H1 (cell line): Measurements from ENCODE around the gene FSIP1.

Experiments used
- BRCA1 ChIP-seq: IDR thresholded peaks from 2 replicates; pipeline ENCODE4 v1.6.1; 2012; ENCODE audit warnings: low read depth, low read length, improper control_type of control experiment
- CEBPB ChIP-seq: IDR thresholded peaks from 2 replicates; pipeline ENCODE4 v1.6.1; 2012; ENCODE audit warnings: low read depth, low read length
- CREB1 ChIP-seq: IDR thresholded peaks from 2 replicates; pipeline ENCODE4 v1.6.1; 2012; ENCODE audit warnings: inconsistent platforms
- CTBP2 ChIP-seq: IDR thresholded peaks from 2 replicates; pipeline ENCODE4 v1.7.0; 2011; ENCODE audit warnings: borderline replicate concordance, mild to moderate bottlenecking, moderate library complexity, mixed read lengths, low read length; ENCODE audit not compliant: insufficient read depth, insufficient read length
- CTCF ChIP-seq, 3 experiments: IDR thresholded peaks; 1 replicate in 2 of 3; 2 replicates in 1 of 3; pipeline versions ENCODE4 v1.5.1 to v1.6.1; 2011; ENCODE audit warnings: low read length in 3 of 3, mild to moderate bottlenecking in 3 of 3, inconsistent platforms in 2 of 3, low read depth in 1 of 3, moderate library complexity in 1 of 3; ENCODE audit not compliant: insufficient read depth in 1 of 3; ENCODE audit errors: control extremely low read depth in 1 of 3
- EZH2 ChIP-seq: fragments of 200-600 bp; sonication (generic); IDR thresholded peaks from 2 replicates; pipeline ENCODE4 v1.7.1; 2012; ENCODE audit warnings: low read depth, mild to moderate bottlenecking, moderate library complexity, low read length, inconsistent platforms; ENCODE audit not compliant: severe bottlenecking
- NANOG ChIP-seq: IDR thresholded peaks from 2 replicates; pipeline ENCODE4 v1.6.1; 2011; ENCODE audit warnings: low read length, low read depth, mild to moderate bottlenecking, inconsistent platforms; ENCODE audit not compliant: insufficient read depth, poor library complexity, severe bottlenecking
- POLR2AphosphoS5 ChIP-seq: IDR thresholded peaks from 2 replicates; pipeline ENCODE4 v1.6.1; 2011; ENCODE audit warnings: low read depth, low read length
- RAD21 ChIP-seq, 2 experiments: IDR thresholded peaks in 1 of 2; conservative IDR thresholded peaks in 1 of 2; 2 replicates each; pipeline ENCODE4 v1.6.1; 2011; ENCODE audit warnings: low read depth in 2 of 2, low read length in 2 of 2, improper control_type of control experiment in 1 of 2, inconsistent platforms in 1 of 2, mild to moderate bottlenecking in 1 of 2, moderate library complexity in 1 of 2
- RBBP5 ChIP-seq: IDR thresholded peaks from 2 replicates; pipeline ENCODE4 v1.7.1; 2012; ENCODE audit warnings: low read depth, mild to moderate bottlenecking, inconsistent platforms, low read length, moderate library complexity, borderline replicate concordance
- RFX5 ChIP-seq: IDR thresholded peaks from 2 replicates; pipeline ENCODE4 v1.6.1; 2011; ENCODE audit warnings: low read depth, low read length, improper control_type of control experiment, borderline replicate concordance
- SIRT6 ChIP-seq: IDR thresholded peaks from one replicate; pipeline ENCODE4 v1.7.1; 2012; ENCODE audit warnings: low read length, inconsistent platforms
- SRF ChIP-seq: IDR thresholded peaks from 2 replicates; pipeline ENCODE4 v1.6.1; 2011; ENCODE audit warnings: mild to moderate bottlenecking, low read depth, low read length, moderate library complexity
- ZNF274 ChIP-seq: IDR thresholded peaks from 2 replicates; pipeline ENCODE4 v1.7.0; 2012; ENCODE audit warnings: low read length, borderline replicate concordance; ENCODE audit errors: extremely low read depth

DNA sequence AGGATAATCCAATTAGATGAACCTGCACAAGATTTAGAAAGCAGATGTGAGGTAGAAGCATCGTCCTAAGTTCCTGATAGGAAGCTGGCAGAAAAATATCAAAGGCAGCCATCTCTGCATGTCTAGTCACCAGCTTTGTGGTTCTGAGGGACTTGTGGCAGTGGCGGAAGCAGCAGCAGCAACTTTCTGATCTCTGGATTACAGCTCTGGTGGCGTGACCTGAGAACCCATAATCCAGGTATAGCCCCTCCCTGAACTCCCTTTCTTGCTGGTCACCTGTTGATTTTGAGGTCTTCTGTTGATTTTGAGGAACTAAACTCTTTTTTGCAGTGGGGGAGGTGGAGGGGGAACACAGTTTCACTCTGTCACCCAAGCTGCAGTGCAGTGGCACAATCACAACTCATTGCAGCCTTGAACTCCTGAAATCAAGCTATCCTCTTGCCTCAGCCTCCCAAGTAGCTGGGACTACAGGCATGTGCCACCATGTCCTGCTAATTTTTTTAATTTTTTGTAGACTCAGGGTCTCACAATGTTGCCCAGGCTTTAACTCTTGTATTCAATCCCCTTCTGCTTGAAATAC lies 7.9 kb downstream of the FSIP1 start:
- no peak for TF ChIP-seq CREB1
- TF ChIP-seq CTCF (IDR thresholded peaks at IDR 0.05; ENCODE audit: control extremely low read depth in 1 of 3, insufficient read depth in 1 of 3, low read depth in 1 of 3, low read length in 3 of 3) = no peak
- no peak for TF ChIP-seq POLR2AphosphoS5
- TF ChIP-seq RAD21 (IDR thresholded peaks at IDR 0.05 in 1 of 2, conservative IDR thresholded peaks at IDR 0.05 in 1 of 2; ENCODE audit: low read depth in 2 of 2, low read length in 2 of 2) = no peak
- TF ChIP-seq BRCA1 = no peak
- TF ChIP-seq ZNF274 = no peak
- no peak for TF ChIP-seq NANOG
- no peak for TF ChIP-seq RFX5
- no peak for TF ChIP-seq SIRT6
- no peak for TF ChIP-seq CTBP2
- no peak for TF ChIP-seq SRF
- TF ChIP-seq EZH2 = no peak
- TF ChIP-seq CEBPB = no peak
- no peak for TF ChIP-seq RBBP5
